HG03354 (cell line): Measurements from ENCODE around the gene UBN1.

Experiments used
- ATAC-seq: cut with Tn5 transposase; IDR thresholded peaks from one replicate; pipeline ENCODE4 v1.9.1; 2021; ENCODE audit warnings: mild to moderate bottlenecking; ENCODE audit not compliant: unreplicated experiment, poor library complexity, severe bottlenecking

Gene UBN1

GRCh38 chr16:4855804-4856203 lies 8.5 kb downstream of the UBN1 start:
- no peak for ATAC-seq

- no peak for ATAC-seq
Measured at GRCh38 chr16:4859190-4859899, 12.1 kb downstream of the UBN1 start.

GRCh38 chr16:4859900-4860255 lies 12.6 kb downstream of the UBN1 start:
- no peak for ATAC-seq

DNA sequence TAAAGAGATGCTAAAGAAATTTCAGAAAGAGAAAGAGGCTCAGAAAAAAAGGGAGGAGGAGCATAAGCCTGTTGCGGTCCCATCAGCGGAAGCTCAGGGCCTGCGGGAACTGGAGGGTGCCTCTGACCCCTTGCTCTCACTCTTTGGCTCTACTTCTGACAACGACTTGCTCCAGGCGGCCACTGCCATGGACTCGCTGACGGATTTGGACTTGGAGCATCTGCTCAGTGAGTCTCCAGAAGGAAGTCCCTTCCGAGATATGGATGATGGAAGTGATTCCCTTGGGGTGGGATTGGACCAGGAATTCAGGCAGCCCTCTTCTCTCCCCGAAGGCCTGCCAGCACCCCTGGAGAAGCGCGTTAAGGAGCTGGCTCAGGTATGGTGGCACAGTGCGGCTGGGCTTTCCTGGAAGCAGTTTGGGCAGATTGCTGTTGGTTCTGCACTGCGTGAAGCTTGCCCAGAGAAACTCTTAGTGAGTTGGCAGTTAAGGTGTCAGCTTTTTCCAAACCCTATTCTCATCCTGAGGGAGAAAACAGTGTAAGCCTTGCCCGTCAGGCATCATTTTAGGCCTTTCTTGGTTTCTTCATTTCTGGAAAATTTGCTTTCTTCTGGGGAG lies 13.6 kb downstream of the UBN1 start:
- ATAC-seq: no peak

DNA sequence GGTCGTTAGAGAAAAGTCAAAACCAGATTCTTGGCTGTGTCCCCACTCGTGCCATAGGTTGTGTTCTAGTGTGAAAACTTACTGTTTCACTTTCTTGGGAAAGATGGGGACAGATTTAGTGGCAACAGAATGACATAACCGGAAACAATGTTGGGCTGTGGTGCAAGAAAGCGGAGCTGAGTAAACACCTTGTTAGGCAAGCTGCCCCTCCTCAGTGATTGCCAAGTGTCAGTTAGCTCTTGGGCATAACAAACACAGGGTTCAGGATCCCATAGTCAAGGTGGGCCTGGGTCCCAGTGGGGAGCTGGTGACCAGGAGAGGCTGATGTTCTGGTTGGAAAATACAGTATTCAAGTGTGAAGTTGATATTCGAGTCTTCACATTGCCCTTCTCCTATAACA lies 15.4 kb downstream of the UBN1 start:
- ATAC-seq: no peak

GRCh38 chr16:4864728-4865127 lies 17.4 kb downstream of the UBN1 start:
- no peak for ATAC-seq

- no peak for ATAC-seq
Measured at GRCh38 chr16:4865231-4865860, 18.1 kb downstream of the UBN1 start.

DNA sequence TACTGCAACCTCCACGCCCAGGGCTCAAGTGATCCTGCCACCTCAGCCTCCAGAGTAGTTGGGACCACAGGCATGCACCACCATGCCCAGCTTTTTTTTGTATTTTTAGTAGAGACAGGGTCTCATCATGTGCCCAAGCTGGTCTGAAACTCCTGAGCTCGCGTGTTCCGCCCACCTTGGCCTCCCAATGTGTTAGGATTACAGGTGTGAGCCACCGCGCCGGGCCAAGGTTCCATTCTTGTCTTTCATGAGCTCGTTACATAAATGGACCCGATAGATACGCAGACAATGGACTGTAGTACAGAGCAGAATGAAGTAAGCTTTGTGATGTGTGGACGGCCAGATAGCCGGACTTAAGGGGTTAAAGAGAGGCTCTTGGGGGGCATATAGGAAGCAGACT lies 19.3 kb downstream of the UBN1 start:
- ATAC-seq: no peak

DNA sequence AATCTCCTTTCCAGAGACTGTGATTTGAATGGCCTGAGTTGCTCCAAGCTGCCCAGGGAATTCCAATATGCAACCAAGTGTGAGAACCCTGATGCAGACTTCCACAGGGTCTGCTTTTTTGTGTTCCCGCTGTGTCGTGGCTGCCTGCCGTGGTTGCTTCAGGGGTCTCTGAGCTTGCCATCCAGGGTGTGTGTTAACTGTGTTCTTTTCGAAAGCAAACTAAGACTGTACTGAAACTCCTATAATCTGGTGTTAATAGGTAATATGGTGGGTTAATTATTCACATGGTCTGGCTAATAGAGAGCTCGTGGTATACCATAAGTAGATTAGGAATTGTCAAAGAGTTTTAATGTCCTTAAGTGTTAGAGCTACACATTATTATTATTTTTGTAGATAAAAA lies 20.7 kb downstream of the UBN1 start:
- peak; percentile 79 for ATAC-seq

DNA sequence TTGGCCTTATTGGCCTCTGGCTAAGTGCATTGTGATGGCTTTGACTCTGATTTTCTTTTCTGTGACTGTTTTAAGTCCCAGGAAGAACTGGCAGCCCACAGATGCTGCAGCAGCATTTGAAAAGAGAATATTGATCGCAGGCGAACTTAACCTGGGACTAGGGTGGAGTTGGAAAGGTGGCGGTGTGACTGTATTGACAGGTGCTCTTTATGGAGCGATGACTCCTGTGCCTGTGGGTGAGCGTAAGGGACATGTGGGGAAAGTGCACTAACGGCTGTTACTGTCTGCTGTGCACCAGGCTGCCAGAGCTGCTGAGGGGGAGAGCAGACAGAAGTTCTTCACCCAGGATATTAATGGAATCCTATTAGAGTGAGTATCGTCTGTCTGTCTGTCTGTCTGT lies 21.3 kb downstream of the UBN1 start:
- no peak for ATAC-seq

- no peak for ATAC-seq
Measured at GRCh38 chr16:4869147-4869805, 22.0 kb downstream of the UBN1 start.

DNA sequence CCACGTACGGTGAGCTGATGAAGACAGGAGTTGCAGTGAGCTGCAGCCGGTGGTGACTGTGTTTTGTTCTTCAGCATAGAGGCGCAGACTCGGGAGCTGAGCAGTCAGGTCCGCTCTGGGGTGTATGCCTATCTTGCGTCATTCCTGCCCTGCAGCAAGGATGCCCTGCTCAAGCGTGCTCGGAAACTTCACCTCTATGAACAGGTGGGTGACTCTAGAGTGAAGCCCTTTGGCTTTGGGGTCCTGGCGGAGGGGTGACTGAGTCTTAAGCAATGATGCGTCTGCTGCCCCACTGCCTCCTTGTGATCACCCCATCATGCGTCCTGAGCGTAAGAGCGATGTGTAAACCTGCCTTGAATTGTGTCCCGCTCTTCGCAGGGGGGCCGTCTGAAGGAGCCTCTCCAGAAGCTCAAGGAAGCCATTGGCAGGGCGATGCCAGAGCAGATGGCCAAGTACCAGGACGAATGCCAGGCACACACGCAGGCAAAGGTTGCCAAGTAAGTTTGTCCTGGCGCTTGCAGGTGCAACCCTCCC lies 22.9 kb downstream of the UBN1 start:
- ATAC-seq: no peak

DNA sequence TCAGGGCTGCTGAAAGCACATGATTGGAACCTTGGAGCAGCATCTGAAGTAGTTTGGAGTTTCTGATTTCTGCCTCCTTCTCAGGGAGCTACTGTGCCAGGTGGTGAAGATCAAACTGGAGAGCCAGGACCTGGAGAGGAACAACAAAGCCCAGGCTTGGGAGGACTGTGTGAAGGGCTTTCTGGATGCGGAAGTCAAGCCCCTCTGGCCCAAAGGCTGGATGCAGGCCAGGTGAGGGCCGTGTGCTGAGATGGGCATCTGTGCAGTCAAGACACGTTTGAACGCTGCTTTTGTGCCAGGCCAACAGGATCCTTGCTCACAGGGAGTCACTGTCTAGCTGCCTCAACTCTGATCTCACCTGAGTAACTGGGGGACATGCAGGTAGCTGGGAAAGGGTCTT lies 23.8 kb downstream of the UBN1 start:
- ATAC-seq: no peak

DNA sequence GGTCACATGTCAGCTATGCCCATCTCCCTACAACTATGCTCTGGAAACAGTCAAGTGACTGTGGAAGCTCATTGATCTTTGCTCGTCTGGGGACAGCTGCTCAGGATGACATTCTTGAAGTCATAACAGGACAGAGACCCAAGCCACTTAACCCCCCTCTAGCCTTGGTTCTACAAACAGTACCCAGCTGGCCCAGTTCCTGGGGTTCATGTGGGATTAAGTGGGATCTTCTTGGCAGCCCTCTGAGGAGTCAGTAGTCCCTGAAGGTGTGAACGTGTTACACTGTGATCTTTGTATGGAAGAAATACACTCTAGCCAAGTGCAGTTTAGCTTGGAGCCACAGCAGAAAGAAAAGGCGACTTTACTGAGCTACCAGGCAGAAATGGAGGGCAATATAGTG lies 25.8 kb downstream of the UBN1 start:
- ATAC-seq: no peak

- no peak for ATAC-seq
Measured at GRCh38 chr16:4874666-4875065, 27.4 kb downstream of the UBN1 start.

- ATAC-seq: no peak
Measured at GRCh38 chr16:4876646-4877379, 29.5 kb downstream of the UBN1 start.

DNA sequence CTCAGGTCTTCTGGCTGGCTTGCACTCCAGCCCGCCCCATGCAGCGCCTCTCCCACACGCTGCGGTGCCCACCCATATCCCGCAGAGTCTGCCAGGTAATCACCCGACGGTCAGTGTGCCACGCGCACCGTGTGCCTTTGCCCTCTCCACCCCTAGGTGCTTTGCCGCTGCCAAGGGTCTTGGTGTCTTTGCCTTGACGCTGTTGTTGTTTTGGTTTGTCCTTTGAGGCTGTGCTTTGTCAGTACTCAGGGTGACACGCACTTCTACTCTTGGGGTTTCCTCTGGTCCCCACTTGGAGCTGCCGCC lies 30.1 kb downstream of the UBN1 start:
- ATAC-seq: no peak

GRCh38 chr16:4879049-4879448 lies 31.8 kb downstream of the UBN1 start:
- no peak for ATAC-seq

DNA sequence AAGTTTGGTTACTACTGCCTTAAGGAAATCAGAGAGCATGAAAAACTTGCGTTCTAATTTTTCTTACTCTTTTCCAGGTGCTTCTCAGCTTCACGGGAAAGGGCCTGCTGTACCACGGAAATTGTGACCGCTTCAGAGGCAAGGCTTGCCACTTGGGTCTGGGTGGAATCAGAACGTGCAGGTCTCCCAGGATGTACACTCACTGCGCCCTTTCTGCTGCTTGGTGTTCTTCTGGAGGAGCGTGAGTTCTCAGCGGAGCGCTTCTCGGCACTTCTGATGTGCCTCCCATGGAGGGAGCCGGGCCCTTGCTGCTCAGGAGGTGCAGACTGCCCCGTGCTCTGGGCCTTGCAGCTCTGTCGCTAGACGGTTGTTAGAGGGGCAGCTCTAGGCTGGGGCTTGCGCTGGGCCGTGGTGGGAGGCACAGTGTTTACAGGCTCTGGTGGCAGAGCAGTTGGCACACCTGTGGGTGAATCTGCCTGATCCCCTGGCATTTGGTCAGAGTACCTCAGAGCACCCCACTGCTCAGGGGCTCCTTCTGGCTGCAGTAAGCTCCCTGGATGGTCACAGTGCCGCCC lies 32.8 kb downstream of the UBN1 start:
- no peak for ATAC-seq
